K562 (cell line): ENCODE results near the gene PIP4K2A. TPM values are rescaled to one million over a fixed set of nuclear protein-coding genes. Genes with fewer than 3 reads are reported as not detected.

Source experiments
- ARID2 ChIP-seq: fragments of 450-650 bp; IDR thresholded peaks from 2 replicates; pipeline ENCODE4 v1.6.1; 2017; ENCODE audit warnings: antibody characterized with exemption, mild to moderate bottlenecking
- BRF1 ChIP-seq: IDR thresholded peaks from 3 replicates; pipeline ENCODE4 v1.6.1; 2011; ENCODE audit warnings: borderline replicate concordance, mild to moderate bottlenecking; ENCODE audit not compliant: insufficient read length; ENCODE audit errors: extremely low read depth
- HDGF ChIP-seq: fragments of 450-650 bp; IDR thresholded peaks from 2 replicates; pipeline ENCODE4 v1.6.1; 2016
- WHSC1 ChIP-seq: IDR thresholded peaks from one replicate; pipeline ENCODE4 v1.6.1; 2012; ENCODE audit warnings: low read length, control low read depth, inconsistent platforms
- ZBTB11 ChIP-seq, 3 experiments: fragments of 200-800 bp in 1 of 3; fragments of 250-450 bp in 1 of 3; fragments of 450-650 bp in 1 of 3; sonication (Bioruptor Pico) in 1 of 3; sonication (Bioruptor generic) in 1 of 3; formaldehyde crosslinking in 1 of 3; IDR thresholded peaks; 2 replicates each; pipeline versions ENCODE4 v1.6.1 to v1.8.0; 2016 to 2022; ENCODE audit warnings: mild to moderate bottlenecking in 2 of 3, missing genetic modification characterization in 2 of 3, missing compliant biosample characterization in 1 of 3, moderate library complexity in 1 of 3
- polyA plus RNA-seq, 8 experiments: library from polyadenylated mRNA; depleted of rRNA in 4 of 8; stranded (reverse) in 5 of 8; unstranded in 3 of 8; fragments of >200 nt; fragmentation: Nextera tagmentation in 2 of 8; fragmentation: Illumina TruSeq in 1 of 8; extraction: Ambion mirVana in 2 of 8; extraction: Trizol in 1 of 8; gene quantifications; 2 replicates each; pipeline versions ENCODE4 v1.2.1 to v1.2.3, GENCODE V29; 2011 to 2014; ENCODE audit warnings: inconsistent platforms in 1 of 8, missing spikeins in 1 of 8
- total RNA-seq, 7 experiments: library from RNA; depleted of rRNA in 6 of 7; stranded (reverse); fragments of >200 nt in 6 of 7; fragmentation: Illumina TruSeq in 2 of 7; extraction: Trizol in 2 of 7; gene quantifications; 2 replicates each; pipeline versions ENCODE4 v1.2.1 to v1.2.3, GENCODE V29; 2011 to 2021; ENCODE audit warnings: low replicate concordance in 1 of 7
- TF ChIP-seq, protein P1 (sequence below), 2 experiments: IDR thresholded peaks; 2 replicates each; pipeline ENCODE4 v1.6.1; 2011; ENCODE audit warnings: borderline replicate concordance in 1 of 2, control low read depth in 1 of 2, low read depth in 1 of 2, low read length in 1 of 2, mild to moderate bottlenecking in 1 of 2, mixed read lengths in 1 of 2, moderate library complexity in 1 of 2; ENCODE audit not compliant: insufficient read depth in 1 of 2, insufficient read length in 1 of 2, poor library complexity in 1 of 2, severe bottlenecking in 1 of 2; ENCODE audit errors: extremely low read depth in 1 of 2

PIP4K2A gene
- total and polyA plus RNA-seq, 9 of the 15 experiments (the other 6 are each of a cell fraction or from before 2014, with no cell fraction given), result 35.6 to 117 (median 71.9) TPM

GRCh38 chr10:22610610-22611009, 103.8 kb downstream of the PIP4K2A start (continued):
- TF ChIP-seq ZBTB11 (CRISPR knock-in tag; IDR thresholded peaks at IDR 0.05) (no peak), HDGF (no peak), ARID2 (no peak), BRF1 (no peak), WHSC1 (no peak)
- TF ChIP-seq, protein P1, sequence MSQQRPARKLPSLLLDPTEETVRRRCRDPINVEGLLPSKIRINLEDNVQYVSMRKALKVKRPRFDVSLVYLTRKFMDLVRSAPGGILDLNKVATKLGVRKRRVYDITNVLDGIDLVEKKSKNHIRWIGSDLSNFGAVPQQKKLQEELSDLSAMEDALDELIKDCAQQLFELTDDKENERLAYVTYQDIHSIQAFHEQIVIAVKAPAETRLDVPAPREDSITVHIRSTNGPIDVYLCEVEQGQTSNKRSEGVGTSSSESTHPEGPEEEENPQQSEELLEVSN (IDR thresholded peaks at IDR 0.05; ENCODE audit: borderline replicate concordance in 1 of 2, extremely low read depth in 1 of 2, insufficient read depth in 1 of 2, insufficient read length in 1 of 2, low read depth in 1 of 2, low read length in 1 of 2, poor library complexity in 1 of 2, severe bottlenecking in 1 of 2), result no peak
